HG03280 (cell line): ENCODE measurements around the gene COL6A5.
"Not testable (repeated sequence)": the region's sequence is repeated elsewhere in the genome, so short reads cannot be mapped to it uniquely, and the experiment has no call there.

Experiments
- ATAC-seq: cut with Tn5 transposase; IDR thresholded peaks from one replicate; pipeline ENCODE4 v1.9.1; 2021; ENCODE audit warnings: mild to moderate bottlenecking, moderate library complexity; ENCODE audit not compliant: unreplicated experiment

The COL6A5 gene

GRCh38 chr3:130383424-130383823 lies 38.0 kb downstream of the COL6A5 start:
- ATAC-seq, result no peak

GRCh38 chr3:130384476-130385025 lies 39.1 kb downstream of the COL6A5 start:
- ATAC-seq, result no peak

GRCh38 chr3:130386604-130387263 lies 41.3 kb downstream of the COL6A5 start:
- ATAC-seq, result no peak

GRCh38 chr3:130389743-130390478 lies 44.4 kb downstream of the COL6A5 start:
- no peak for ATAC-seq

- ATAC-seq, result no peak
Measured at GRCh38 chr3:130392266-130392665, 46.8 kb downstream of the COL6A5 start.

- no peak for ATAC-seq
Measured at GRCh38 chr3:130393594-130393993, 48.1 kb downstream of the COL6A5 start.

- no peak for ATAC-seq
Measured at GRCh38 chr3:130395331-130395730, 49.9 kb downstream of the COL6A5 start.

GRCh38 chr3:130395916-130396315 lies 50.4 kb downstream of the COL6A5 start:
- ATAC-seq, result no peak

GRCh38 chr3:130404401-130404800 lies 58.9 kb downstream of the COL6A5 start:
- no peak for ATAC-seq

GRCh38 chr3:130405956-130406355 lies 60.5 kb downstream of the COL6A5 start:
- no peak for ATAC-seq

- not testable (repeated sequence) for ATAC-seq
Measured at GRCh38 chr3:130408253-130408652, 62.8 kb downstream of the COL6A5 start.

- ATAC-seq, result no peak
Measured at GRCh38 chr3:130411320-130411719, 65.8 kb downstream of the COL6A5 start.

GRCh38 chr3:130412991-130413560 lies 67.6 kb downstream of the COL6A5 start:
- no peak for ATAC-seq

- no peak for ATAC-seq
Measured at GRCh38 chr3:130414457-130414856, 69.0 kb downstream of the COL6A5 start.

- ATAC-seq, result no peak
Measured at GRCh38 chr3:130420466-130420865, 75.0 kb downstream of the COL6A5 start.

GRCh38 chr3:130423064-130423463 lies 77.6 kb downstream of the COL6A5 start:
- no peak for ATAC-seq

- ATAC-seq, result no peak
Measured at GRCh38 chr3:130424837-130425236, 79.4 kb downstream of the COL6A5 start.

- ATAC-seq, result no peak
Measured at GRCh38 chr3:130425484-130425883, 80.0 kb downstream of the COL6A5 start.

GRCh38 chr3:130426206-130426605 lies 80.7 kb downstream of the COL6A5 start:
- ATAC-seq, result no peak

- ATAC-seq, result no peak
Measured at GRCh38 chr3:130428871-130429712, 83.6 kb downstream of the COL6A5 start.

GRCh38 chr3:130429713-130430023 lies 84.2 kb downstream of the COL6A5 start:
- ATAC-seq, result no peak
